Progenitor cell of endocrine pancreas (in vitro differentiated cells): ENCODE data around the gene LHX5. TPM values are rescaled to one million over a fixed set of nuclear protein-coding genes. Genes with fewer than 3 reads are reported as not detected.

Experiments used
- DNase-seq: peaks from one replicate; pipeline ENCODE4 v3.0.0; 2021; ENCODE audit warnings: low spot score; ENCODE audit not compliant: unreplicated experiment
- H3K27ac Mint-ChIP-seq: 2 replicates; pipeline ENCODE4 v1.8.0; 2021; ENCODE audit warnings: mild to moderate bottlenecking, moderate library complexity, mixed read lengths
- H3K27me3 Mint-ChIP-seq: 2 replicates; pipeline ENCODE4 v1.8.0; 2021; ENCODE audit warnings: mixed read lengths
- H3K36me3 Mint-ChIP-seq: 2 replicates; pipeline ENCODE4 v1.8.0; 2022; ENCODE audit warnings: mixed read lengths; ENCODE audit not compliant: insufficient read depth
- H3K4me1 Mint-ChIP-seq: 2 replicates; pipeline ENCODE4 v1.8.0; 2021; ENCODE audit warnings: low read depth, mixed read lengths
- H3K4me3 Mint-ChIP-seq: 2 replicates; pipeline ENCODE4 v1.8.0; 2021; ENCODE audit warnings: low read depth, mild to moderate bottlenecking, moderate library complexity, mixed read lengths
- H3K9me3 Mint-ChIP-seq: 2 replicates; pipeline ENCODE4 v1.8.0; 2021; ENCODE audit warnings: low read depth, mixed read lengths
- CTCF ChIP-seq: fragments of 200-600 bp; sonication (generic); IDR thresholded peaks from one replicate; pipeline ENCODE4 v1.5.0; 2021; ENCODE audit warnings: antibody characterized with exemption, mild to moderate bottlenecking; ENCODE audit not compliant: unreplicated experiment
- total RNA-seq: library from RNA; stranded (reverse); gene quantifications from 2 replicates; pipeline ENCODE4 v1.2.1, GENCODE V29; 2021

Gene LHX5
- total RNA-seq, 1 donor from 2014 or later: 0.41 TPM

GRCh38 chr12:113469949-113470743 is 1.5 kb downstream of the LHX5 start:
- H3K9me3 Mint-ChIP-seq: no peaks in the 10 kb centered on the region
- H3K4me3 Mint-ChIP-seq: no peak overlapping the region
- no peaks in the 10 kb centered on the region for H3K36me3 Mint-ChIP-seq
- peaks cover 87% of the 10 kb centered on the region for H3K27me3 Mint-ChIP-seq
- no peak for TF ChIP-seq CTCF
- H3K27ac Mint-ChIP-seq: no peak overlapping the region
- H3K4me1 Mint-ChIP-seq: peaks cover 7% of the 10 kb centered on the region
- DNase-seq: no peak

- H3K9me3 Mint-ChIP-seq: no peaks in the 10 kb centered on the region
- no peaks in the 10 kb centered on the region for H3K36me3 Mint-ChIP-seq
- no peak for DNase-seq
- H3K4me1 Mint-ChIP-seq: peaks cover 7% of the 10 kb centered on the region
- no peak overlapping the region for H3K27ac Mint-ChIP-seq
- no peak overlapping the region for H3K4me3 Mint-ChIP-seq
- TF ChIP-seq CTCF: no peak
- H3K27me3 Mint-ChIP-seq: peaks cover 86% of the 10 kb centered on the region
Observed at GRCh38 chr12:113469224-113469948, 2.3 kb downstream of the LHX5 start.

GRCh38 chr12:113468365-113469223 is 3.1 kb downstream of the LHX5 start:
- TF ChIP-seq CTCF: no peak
- no peak overlapping the region for H3K4me3 Mint-ChIP-seq
- no peaks in the 10 kb centered on the region for H3K9me3 Mint-ChIP-seq
- no peaks in the 10 kb centered on the region for H3K36me3 Mint-ChIP-seq
- no peak for DNase-seq
- H3K4me1 Mint-ChIP-seq: peaks cover 12% of the 10 kb centered on the region
- no peak overlapping the region for H3K27ac Mint-ChIP-seq
- peaks cover 86% of the 10 kb centered on the region for H3K27me3 Mint-ChIP-seq

- Mint-ChIP-seq H3K4me3 (peak overlapping the region; percentile 63), H3K9me3 (no peaks in the 10 kb centered on the region), H3K36me3 (no peaks in the 10 kb centered on the region), H3K27ac (no peak overlapping the region), H3K4me1 (peaks cover 14% of the 10 kb centered on the region), H3K27me3 (peaks cover 82% of the 10 kb centered on the region)
- no peak for DNase-seq
- no peak for TF ChIP-seq CTCF
Observed at GRCh38 chr12:113467502-113468364, 3.9 kb downstream of the LHX5 start.
